Esophagus muscularis mucosa (tissue), 4 donors: ENCODE measurements around the gene RPAP3. TPM values are rescaled to one million over a fixed set of nuclear protein-coding genes. Genes with fewer than 3 reads are reported as not detected.
A peak's percentile ranks its signal among the peaks of the same experiment; 100 is the strongest.

Experiments used
- DNase-seq: peaks from one replicate; pipeline ENCODE4 v3.0.0-alpha.2; 2017; ENCODE audit errors: extremely low spot score
- H3K27ac ChIP-seq, 4 donors: fragments of 200-600 bp; sonication (generic); replicated peaks in 1 of 4; 1 replicate in 3 of 4; 2 replicates in 1 of 4; pipeline ENCODE4 v1.5.1; 2016 to 2019; ENCODE audit warnings: mild to moderate bottlenecking in 1 of 4
- H3K27me3 ChIP-seq, 4 donors: fragments of 200-600 bp; sonication (generic); one replicate each; pipeline versions ENCODE4 v1.5.1 to v1.6.0; 2016 to 2019
- H3K36me3 ChIP-seq, 4 donors: fragments of 200-600 bp; sonication (generic); one replicate each; pipeline ENCODE4 v1.5.1; 2016 to 2019
- H3K4me1 ChIP-seq, 4 donors: fragments of 200-600 bp; sonication (generic); one replicate each; pipeline ENCODE4 v1.5.1; 2016 to 2019
- H3K4me3 ChIP-seq, 4 donors: fragments of 200-600 bp; sonication (generic); 1 replicate in 2 of 4; 2 replicates in 2 of 4; pipeline ENCODE4 v1.5.1; 2016 to 2019; ENCODE audit warnings: mild to moderate bottlenecking in 4 of 4, moderate library complexity in 1 of 4
- H3K9me3 ChIP-seq, 4 donors: fragments of 200-600 bp; sonication (generic); 1 replicate in 3 of 4; 2 replicates in 1 of 4; pipeline ENCODE4 v1.5.1; 2016 to 2019
- EP300 ChIP-seq: sonication (generic); formaldehyde crosslinking; IDR thresholded peaks from one replicate; pipeline ENCODE4 v1.6.1; 2017; ENCODE audit warnings: antibody characterized with exemption
- POLR2A ChIP-seq: fragments of 450-650 bp; IDR thresholded peaks from one replicate; pipeline ENCODE4 v1.6.1; 2017; ENCODE audit warnings: antibody characterized with exemption, moderate library complexity, mild to moderate bottlenecking, low read depth
- POLR2AphosphoS5 ChIP-seq, 2 donors: sonication (generic); formaldehyde crosslinking; IDR thresholded peaks; one replicate each; pipeline ENCODE4 v1.6.1; 2017; ENCODE audit warnings: antibody characterized with exemption in 2 of 2
- WGBS: methylation state at CpG from one replicate; pipeline ENCODE4 v1.1.5; 2018; 5-methylcytosine and 5-hydroxymethylcytosine counted together
- intact Hi-C: fragments of 100-400 bp; cut with DNase I; formaldehyde crosslinking; loops from one replicate; pipeline ENCODE4 v1.15.1; 2023
- total RNA-seq, 4 donors: library from RNA; depleted of rRNA; stranded (reverse); fragments of >200 nt; gene quantifications; one replicate each; pipeline versions ENCODE4 v1.1.0 to v1.2.1, GENCODE V29; 2016
- TF ChIP-seq, protein P1 (sequence below), 3 experiments: fragments of 200-600 bp in 2 of 3; fragments of 450-650 bp in 1 of 3; sonication (generic) in 2 of 3; IDR thresholded peaks; one replicate each; pipeline ENCODE4 v1.5.1; 2017 to 2019; ENCODE audit warnings: antibody characterized with exemption in 3 of 3, mild to moderate bottlenecking in 2 of 3, moderate library complexity in 1 of 3

The RPAP3 gene
- total RNA-seq, 4 donors from 2014 or later, result 10.3 to 17.9 (median 13.5) TPM

DNA sequence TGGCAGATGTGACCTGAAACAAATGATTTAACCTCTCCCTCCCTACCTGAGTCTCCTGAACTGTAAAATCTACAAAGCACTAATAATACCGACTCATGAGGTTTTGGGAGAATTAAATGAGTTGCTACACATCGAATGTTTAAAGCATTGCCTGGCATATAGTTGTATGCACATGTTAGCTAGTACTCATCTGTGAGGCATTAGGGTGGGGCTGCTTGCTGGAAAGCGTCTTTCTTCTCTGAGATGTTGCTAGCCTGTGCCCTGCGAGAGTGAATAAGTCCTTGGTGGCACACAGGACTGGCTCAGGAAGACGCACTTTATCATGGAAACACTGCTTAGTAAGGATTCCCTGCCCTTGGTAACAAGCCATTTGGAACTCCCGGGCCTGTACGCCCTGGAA, 46.7 kb upstream of the RPAP3 start:
- H3K27ac ChIP-seq, result peak overlapping the region in 3 of 4 donors; percentile 28 to 72 (median 68)
- no peak overlapping the region for H3K4me3 ChIP-seq
- intact Hi-C loops, result no loop called here
- no peaks in the 10 kb centered on the region for H3K27me3 ChIP-seq
- peaks cover 0 to 53% (median 24%) of the 10 kb centered on the region in 4 donors for H3K36me3 ChIP-seq
- no peak for DNase-seq
- no peaks in the 10 kb centered on the region for H3K9me3 ChIP-seq
- TF ChIP-seq, protein P1, sequence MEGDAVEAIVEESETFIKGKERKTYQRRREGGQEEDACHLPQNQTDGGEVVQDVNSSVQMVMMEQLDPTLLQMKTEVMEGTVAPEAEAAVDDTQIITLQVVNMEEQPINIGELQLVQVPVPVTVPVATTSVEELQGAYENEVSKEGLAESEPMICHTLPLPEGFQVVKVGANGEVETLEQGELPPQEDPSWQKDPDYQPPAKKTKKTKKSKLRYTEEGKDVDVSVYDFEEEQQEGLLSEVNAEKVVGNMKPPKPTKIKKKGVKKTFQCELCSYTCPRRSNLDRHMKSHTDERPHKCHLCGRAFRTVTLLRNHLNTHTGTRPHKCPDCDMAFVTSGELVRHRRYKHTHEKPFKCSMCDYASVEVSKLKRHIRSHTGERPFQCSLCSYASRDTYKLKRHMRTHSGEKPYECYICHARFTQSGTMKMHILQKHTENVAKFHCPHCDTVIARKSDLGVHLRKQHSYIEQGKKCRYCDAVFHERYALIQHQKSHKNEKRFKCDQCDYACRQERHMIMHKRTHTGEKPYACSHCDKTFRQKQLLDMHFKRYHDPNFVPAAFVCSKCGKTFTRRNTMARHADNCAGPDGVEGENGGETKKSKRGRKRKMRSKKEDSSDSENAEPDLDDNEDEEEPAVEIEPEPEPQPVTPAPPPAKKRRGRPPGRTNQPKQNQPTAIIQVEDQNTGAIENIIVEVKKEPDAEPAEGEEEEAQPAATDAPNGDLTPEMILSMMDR (IDR thresholded peaks at IDR 0.05), result no peak
- TF ChIP-seq POLR2A, result no peak
- no peak for TF ChIP-seq POLR2AphosphoS5 (IDR thresholded peaks at IDR 0.05)
- no peak for TF ChIP-seq EP300
- H3K4me1 ChIP-seq, result peaks cover 30 to 50% (median 39%) of the 10 kb centered on the region in 4 donors
- 78% methylated on average over 7 of the region's 7 CpGs for WGBS

DNA sequence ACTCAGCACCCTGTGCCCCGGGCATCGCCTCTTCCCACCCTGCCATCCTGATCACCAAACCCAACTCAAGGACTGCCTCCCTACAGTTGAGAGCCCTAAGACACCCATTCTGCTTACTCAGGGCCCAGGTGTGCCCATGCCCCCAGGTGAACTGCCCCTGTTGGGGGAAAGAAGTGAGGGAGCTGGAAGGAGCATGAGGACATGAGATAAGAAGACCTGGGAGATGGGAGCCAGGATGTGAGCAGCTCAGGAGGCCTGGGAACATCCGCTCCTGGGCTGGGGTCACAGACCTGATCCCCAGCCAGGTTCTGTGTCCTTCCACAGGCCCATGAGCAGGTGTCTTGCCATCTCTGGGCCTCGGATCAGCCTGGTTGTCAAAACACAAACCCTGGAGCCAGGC, 46.3 kb upstream of the RPAP3 start:
- no peak for DNase-seq
- peaks cover 0 to 57% (median 26%) of the 10 kb centered on the region in 4 donors for H3K36me3 ChIP-seq
- H3K27me3 ChIP-seq, result no peaks in the 10 kb centered on the region
- H3K9me3 ChIP-seq, result no peaks in the 10 kb centered on the region
- intact Hi-C loops, result no loop called here
- TF ChIP-seq POLR2A (no peak), EP300 (no peak), POLR2AphosphoS5 (IDR thresholded peaks at IDR 0.05) (no peak)
- TF ChIP-seq, protein P1 (IDR thresholded peaks at IDR 0.05), result no peak
- H3K27ac ChIP-seq, result peak overlapping the region in 2 of 4 donors; percentile 28 to 72
- H3K4me3 ChIP-seq, result no peak overlapping the region
- WGBS, result 100% methylated on average over 3 of the region's 4 CpGs
- peaks cover 29 to 50% (median 37%) of the 10 kb centered on the region in 4 donors for H3K4me1 ChIP-seq

DNA sequence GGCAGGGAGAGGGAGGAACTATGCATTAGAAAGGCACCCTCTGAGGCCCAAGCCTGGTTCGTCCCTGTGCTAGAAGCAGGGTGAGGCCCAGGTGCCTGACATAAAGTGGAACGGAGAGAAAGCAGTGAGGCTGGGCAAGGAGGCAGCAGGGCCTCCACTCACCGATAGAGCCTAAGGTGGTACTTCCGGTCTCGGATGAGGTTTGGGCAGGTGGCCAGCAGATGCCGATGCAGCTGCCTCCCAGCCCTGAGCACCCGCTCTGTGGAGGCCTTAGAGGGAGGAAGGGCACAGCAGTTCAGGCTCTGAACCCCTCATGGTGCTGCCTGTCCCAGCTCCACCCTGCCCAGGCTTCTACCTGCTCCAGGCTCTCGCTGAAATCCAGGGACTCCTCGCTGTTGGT, 45.7 kb upstream of the RPAP3 start:
- Histone ChIP-seq H3K4me1 (peaks cover 29 to 50% (median 37%) of the 10 kb centered on the region in 4 donors), H3K27ac (no peak overlapping the region)

DNA sequence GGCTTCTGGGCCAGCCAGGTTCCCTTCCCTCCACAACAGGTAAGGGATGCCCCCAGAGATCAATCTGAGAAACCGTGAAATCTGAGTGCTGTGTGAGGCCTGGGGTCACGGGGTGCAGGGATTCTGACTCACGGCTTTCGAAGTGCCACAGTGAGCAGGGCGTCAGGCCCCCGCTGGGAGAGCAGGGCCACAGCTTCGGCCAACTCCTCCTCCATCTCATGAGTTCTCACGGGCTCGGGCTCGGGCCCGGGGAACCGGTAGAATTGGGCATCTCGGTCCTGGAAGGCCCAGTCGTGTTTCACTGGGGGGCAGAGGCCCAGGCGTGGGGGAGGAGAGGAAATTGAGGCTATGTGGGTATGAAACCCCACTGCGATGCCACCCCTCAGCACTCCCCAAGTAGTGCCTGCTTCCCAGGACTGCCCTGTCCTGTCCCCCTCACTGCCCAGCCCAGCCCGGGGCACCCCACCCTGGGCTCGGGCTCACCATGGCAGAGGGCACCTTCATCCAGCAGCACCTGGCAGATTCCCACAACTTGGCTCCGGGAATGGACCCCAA, 45.2 kb upstream of the RPAP3 start:
- Histone ChIP-seq H3K4me3 (no peak overlapping the region), H3K36me3 (peaks cover 0 to 64% (median 30%) of the 10 kb centered on the region in 4 donors), H3K9me3 (no peaks in the 10 kb centered on the region), H3K27ac (no peak overlapping the region), H3K4me1 (peaks cover 27 to 50% (median 36%) of the 10 kb centered on the region in 4 donors), H3K27me3 (no peaks in the 10 kb centered on the region)
- intact Hi-C loops, result no loop called here
- WGBS, result 87% methylated on average over 9 of the region's 19 CpGs
- no peak for DNase-seq
- TF ChIP-seq EP300 (no peak), POLR2AphosphoS5 (IDR thresholded peaks at IDR 0.05) (no peak), POLR2A (no peak)
- TF ChIP-seq, protein P1 (IDR thresholded peaks at IDR 0.05), result no peak

More for the DNA sequence above, 45.7 kb upstream of the RPAP3 start:
- Histone ChIP-seq H3K36me3 (peaks cover 0 to 62% (median 29%) of the 10 kb centered on the region in 4 donors), H3K4me3 (no peak overlapping the region), H3K9me3 (no peaks in the 10 kb centered on the region), H3K27me3 (no peaks in the 10 kb centered on the region)
- 86% methylated on average over 7 of the region's 9 CpGs for WGBS
- DNase-seq, result no peak
- intact Hi-C loops, result no loop called here
- TF ChIP-seq POLR2AphosphoS5 (IDR thresholded peaks at IDR 0.05) (no peak), POLR2A (no peak), EP300 (no peak)
- TF ChIP-seq, protein P1 (IDR thresholded peaks at IDR 0.05), result no peak
